ENCODE results near the gene ODF4. TPM values are rescaled to one million over a fixed set of nuclear protein-coding genes. Genes with fewer than 3 reads are reported as not detected.

Gene ODF4
- total and polyA plus RNA-seq, 2 donors from 2014 or later, result not detected

- Histone ChIP-seq H3K27ac (ENCODE audit: low read depth in 2 of 2, low read length in 2 of 2) (no peak overlapping the region), H3K9me3 (ENCODE audit: control insufficient read depth in 2 of 3, insufficient read depth in 1 of 3, low read length in 3 of 3) (no peaks in the 10 kb centered on the region), H3K4me3 (ENCODE audit: low read length in 3 of 3) (no peak overlapping the region), H3K4me1 (ENCODE audit: control insufficient read depth in 2 of 3, insufficient read depth in 2 of 3, low read depth in 1 of 3, low read length in 3 of 3) (peaks cover 5 to 8% (median 7%) of the 10 kb centered on the region in 3 donors), H3K9ac (ENCODE audit: low read length in 3 of 3) (no peak overlapping the region), H3K36me3 (ENCODE audit: control insufficient read depth in 2 of 3, insufficient read depth in 3 of 3, low read length in 3 of 3) (no peaks in the 10 kb centered on the region), H3K27me3 (ENCODE audit: control insufficient read depth, insufficient read depth, low read length) (no peaks in the 10 kb centered on the region)
- no peak for TF ChIP-seq CTCF (IDR thresholded peaks at IDR 0.05; ENCODE audit: borderline replicate concordance, extremely low read depth, insufficient read depth)
- DNase-seq, result peak in 2 of 5 donors; percentile 54 to 55
- no peak for FAIRE-seq
- intact Hi-C loops (cut with DNase I), result no loop called here
Measured at GRCh38 chr17:8360751-8361150, 21.1 kb downstream of the ODF4 start.

GRCh38 chr17:8362651-8363332 lies 23.2 kb downstream of the ODF4 start:
- DNase-seq (no peak), FAIRE-seq (no peak)
- Histone ChIP-seq H3K9me3 (ENCODE audit: control insufficient read depth in 2 of 3, insufficient read depth in 1 of 3, low read length in 3 of 3) (no peaks in the 10 kb centered on the region), H3K4me3 (ENCODE audit: low read length in 3 of 3) (no peak overlapping the region), H3K27ac (ENCODE audit: low read depth in 2 of 2, low read length in 2 of 2) (no peak overlapping the region), H3K27me3 (ENCODE audit: control insufficient read depth, insufficient read depth, low read length) (no peaks in the 10 kb centered on the region), H3K4me1 (ENCODE audit: control insufficient read depth in 2 of 3, insufficient read depth in 2 of 3, low read depth in 1 of 3, low read length in 3 of 3) (peaks cover 5 to 8% (median 7%) of the 10 kb centered on the region in 3 donors), H3K9ac (ENCODE audit: low read length in 3 of 3) (no peak overlapping the region), H3K36me3 (ENCODE audit: control insufficient read depth in 2 of 3, insufficient read depth in 3 of 3, low read length in 3 of 3) (no peaks in the 10 kb centered on the region)
- intact Hi-C loops (cut with DNase I), result no loop called here
- TF ChIP-seq CTCF (IDR thresholded peaks at IDR 0.05; ENCODE audit: borderline replicate concordance, extremely low read depth, insufficient read depth), result no peak

- Histone ChIP-seq H3K9me3 (ENCODE audit: control insufficient read depth in 2 of 3, insufficient read depth in 1 of 3, low read length in 3 of 3) (no peaks in the 10 kb centered on the region), H3K4me3 (ENCODE audit: low read length in 3 of 3) (no peak overlapping the region), H3K27me3 (ENCODE audit: control insufficient read depth, insufficient read depth, low read length) (no peaks in the 10 kb centered on the region), H3K27ac (ENCODE audit: low read depth in 2 of 2, low read length in 2 of 2) (no peak overlapping the region), H3K36me3 (ENCODE audit: control insufficient read depth in 2 of 3, insufficient read depth in 3 of 3, low read length in 3 of 3) (peaks cover 0 to 12% (median 6%) of the 10 kb centered on the region in 3 donors), H3K9ac (ENCODE audit: low read length in 3 of 3) (no peak overlapping the region), H3K4me1 (ENCODE audit: control insufficient read depth in 2 of 3, insufficient read depth in 2 of 3, low read depth in 1 of 3, low read length in 3 of 3) (peaks cover 0 to 8% (median 4%) of the 10 kb centered on the region in 3 donors)
- intact Hi-C loops (cut with DNase I), result no loop called here
- TF ChIP-seq CTCF (IDR thresholded peaks at IDR 0.05; ENCODE audit: borderline replicate concordance, extremely low read depth, insufficient read depth), result no peak
- FAIRE-seq (no peak), DNase-seq (no peak)
Measured at GRCh38 chr17:8365143-8365542, 25.5 kb downstream of the ODF4 start.
